HuH-7 (cell line): ENCODE results near the gene REXO4.
"Not testable (repeated sequence)": the region's sequence is repeated elsewhere in the genome, so short reads cannot be mapped to it uniquely, and the experiment has no call there.

ENCODE experiments used
- DNase-seq: peaks from one replicate; pipeline ENCODE4 v3.0.0; 2011; ENCODE audit warnings: low spot score

Gene REXO4

DNA sequence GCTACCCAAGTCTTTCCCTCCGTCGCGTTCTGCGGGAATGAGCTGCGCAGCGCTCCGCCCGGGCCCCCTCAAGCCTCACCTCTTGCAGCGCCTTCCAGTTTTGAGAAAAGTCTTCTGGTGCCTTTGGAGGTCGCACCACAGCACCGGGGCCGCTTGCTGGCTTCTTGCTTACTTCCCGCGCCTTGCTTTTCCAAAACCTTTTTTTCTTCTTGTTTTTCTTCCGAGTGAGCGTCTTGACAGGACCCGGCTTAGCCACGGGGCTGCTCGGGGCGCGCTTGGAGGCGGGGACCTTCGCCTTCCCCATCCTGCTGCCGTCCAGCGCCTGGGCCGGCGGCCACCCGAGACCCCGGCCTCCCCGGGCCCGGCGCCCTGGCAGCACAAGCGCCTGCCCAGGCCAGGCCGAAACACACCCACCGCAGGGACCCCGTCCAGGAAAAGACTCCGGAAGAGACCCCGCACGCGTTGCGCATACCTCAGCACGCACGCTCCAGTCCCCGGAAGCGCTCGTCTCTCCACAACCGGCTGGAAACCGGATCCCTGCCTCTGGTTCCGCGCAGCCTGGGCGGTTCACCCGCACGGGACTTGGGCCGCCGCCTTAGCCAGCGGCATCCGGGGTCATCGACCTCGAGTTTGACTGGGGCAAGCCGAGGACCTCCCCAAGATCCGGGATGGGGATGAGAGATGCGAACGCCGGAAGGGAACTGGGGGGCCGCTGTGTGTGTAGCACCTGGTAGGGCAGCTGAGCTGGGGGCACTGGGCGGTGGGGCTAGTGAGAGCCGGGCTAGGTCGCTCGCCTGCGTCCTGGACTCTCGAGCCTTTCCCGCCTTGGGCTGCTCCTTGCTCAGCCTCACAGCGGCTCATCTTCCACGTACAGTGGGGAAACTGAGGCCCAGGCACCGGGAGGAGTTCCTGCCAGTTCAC is at the start of gene REXO4:
Gene REXO4 (minus strand): TSS at position 470 of the 921 bp plus-strand sequence. CDS start 166 bp downstream, at position 304.
- DNase-seq, result peak; percentile 93

- no peak for DNase-seq
These were observed 49.3 kb upstream of the REXO4 start for GRCh38 chr9:133467101-133467500.

DNA sequence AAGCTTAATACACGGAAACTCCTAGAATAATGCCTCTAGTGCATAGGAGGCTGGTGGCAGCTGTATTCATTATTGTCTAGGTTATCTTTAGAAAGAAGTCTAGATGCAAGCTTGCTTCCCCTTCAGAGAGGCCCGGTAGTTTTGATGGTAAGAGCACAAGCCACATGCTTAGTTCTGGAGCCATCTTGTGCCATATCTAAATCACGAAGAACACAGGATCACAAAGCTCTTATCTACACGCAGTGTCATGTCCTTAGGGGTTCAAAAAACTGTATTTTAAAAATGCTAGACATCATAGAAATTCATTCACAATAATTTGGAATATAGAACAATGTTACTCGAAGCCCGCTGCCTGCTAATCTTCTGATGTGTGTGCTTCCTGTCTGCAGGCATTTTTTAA is 48.2 kb upstream of the REXO4 start:
- DNase-seq, result no peak

- no peak for DNase-seq
These were observed 46.8 kb upstream of the REXO4 start for GRCh38 chr9:133464638-133465037.

- DNase-seq, result no peak
These were observed 46.2 kb upstream of the REXO4 start for GRCh38 chr9:133463864-133464615.

- DNase-seq, result no peak
These were observed 45.5 kb upstream of the REXO4 start for GRCh38 chr9:133463234-133463863.

GRCh38 chr9:133461975-133462374 is 44.2 kb upstream of the REXO4 start:
- no peak for DNase-seq

- peak; percentile 95 for DNase-seq
These were observed 42.8 kb upstream of the REXO4 start for GRCh38 chr9:133460405-133461175.

DNA sequence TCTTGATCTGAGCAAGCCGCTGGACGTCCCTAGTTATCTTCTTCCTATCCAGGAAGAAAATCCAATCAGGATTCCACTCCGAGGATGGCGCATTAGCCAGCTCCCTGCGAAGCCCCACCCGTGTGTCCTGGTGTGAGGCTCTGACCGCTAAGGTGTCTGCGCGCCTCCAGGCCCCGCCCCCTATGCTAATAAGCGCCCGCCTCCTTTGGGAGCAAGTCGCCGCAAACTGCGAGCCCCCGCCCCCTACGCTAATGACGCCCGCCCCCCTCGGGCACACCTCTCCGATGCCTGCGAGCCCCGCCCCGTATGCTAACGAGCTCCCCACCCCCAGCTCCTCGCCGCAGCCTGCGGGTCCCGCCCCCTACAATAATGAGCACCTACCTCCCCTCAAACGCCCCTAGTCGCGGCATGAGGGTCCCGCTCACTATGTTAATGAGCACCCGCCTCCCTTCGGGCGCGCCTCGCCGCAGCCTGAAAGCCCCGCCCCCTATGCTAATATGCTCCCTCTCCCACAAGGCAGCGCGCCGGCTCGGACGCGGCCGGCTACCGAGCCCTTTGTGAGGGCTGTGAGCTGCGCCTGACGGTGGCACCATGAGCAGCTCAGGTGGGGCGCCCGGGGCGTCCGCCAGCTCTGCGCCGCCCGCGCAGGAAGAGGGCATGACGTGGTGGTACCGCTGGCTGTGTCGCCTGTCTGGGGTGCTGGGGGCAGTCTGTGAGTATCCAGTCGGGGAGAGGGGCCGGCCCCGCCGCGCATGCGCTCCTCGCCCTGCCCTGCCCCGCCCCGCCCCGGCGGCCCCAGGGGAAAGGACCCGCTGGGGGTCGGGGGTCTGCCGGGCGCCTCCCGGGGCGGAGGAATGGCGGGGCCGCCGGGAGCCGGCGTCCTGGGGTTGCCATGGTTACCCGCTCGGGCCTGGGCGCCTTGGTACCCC is 41.9 kb upstream of the REXO4 start, which contains the start of gene CACFD1:
Gene CACFD1 (plus strand): TSS at position 503 of the 929 bp plus-strand sequence. CDS start 89 bp downstream, at position 592.
- DNase-seq, result peak; percentile 99

- DNase-seq, result no peak
These were observed 41.0 kb upstream of the REXO4 start for GRCh38 chr9:133458643-133459312.

GRCh38 chr9:133457748-133458147 is 39.9 kb upstream of the REXO4 start:
- no peak for DNase-seq

DNA sequence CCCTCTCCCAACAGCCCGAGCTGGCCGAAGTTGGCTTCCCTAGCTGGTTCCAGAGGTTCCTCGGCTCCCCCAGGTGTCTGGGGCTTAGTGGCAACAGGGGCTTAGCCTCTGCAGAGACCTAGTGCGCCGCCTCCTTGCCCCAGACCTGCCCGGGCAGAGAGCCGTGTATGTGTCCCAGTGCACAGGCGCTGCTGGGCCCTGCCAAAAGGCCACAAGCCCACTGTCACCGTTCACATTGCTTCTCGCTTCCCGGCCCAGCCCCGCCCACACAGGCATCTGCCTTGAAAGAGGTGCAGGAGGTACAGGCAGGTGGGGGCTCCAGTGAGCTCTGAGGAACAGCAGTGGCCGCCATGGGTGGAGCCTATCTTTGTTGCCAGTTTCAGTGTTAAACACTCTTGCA is 39.4 kb upstream of the REXO4 start:
- no peak for DNase-seq

DNA sequence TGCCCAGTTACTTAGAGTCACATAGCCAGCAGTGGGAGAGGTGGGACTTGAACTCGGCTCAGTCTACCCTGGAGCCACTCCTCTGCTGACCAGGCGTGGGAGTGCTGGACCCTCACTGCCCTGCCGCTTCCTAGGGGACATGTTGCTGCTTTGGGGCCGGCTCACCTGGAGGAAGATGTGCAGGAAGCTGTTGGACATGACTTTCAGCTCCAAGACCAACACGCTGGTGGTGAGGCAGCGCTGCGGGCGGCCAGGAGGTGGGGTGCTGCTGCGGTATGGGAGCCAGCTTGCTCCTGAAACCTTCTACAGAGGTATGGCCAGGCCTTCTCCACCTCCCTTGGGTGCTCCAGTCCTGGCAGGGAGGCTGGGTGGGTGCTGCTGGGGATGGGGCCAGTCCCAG is 38.6 kb upstream of the REXO4 start:
- no peak for DNase-seq

- DNase-seq, result no peak
These were observed 38.1 kb upstream of the REXO4 start for GRCh38 chr9:133455936-133456335.

DNA sequence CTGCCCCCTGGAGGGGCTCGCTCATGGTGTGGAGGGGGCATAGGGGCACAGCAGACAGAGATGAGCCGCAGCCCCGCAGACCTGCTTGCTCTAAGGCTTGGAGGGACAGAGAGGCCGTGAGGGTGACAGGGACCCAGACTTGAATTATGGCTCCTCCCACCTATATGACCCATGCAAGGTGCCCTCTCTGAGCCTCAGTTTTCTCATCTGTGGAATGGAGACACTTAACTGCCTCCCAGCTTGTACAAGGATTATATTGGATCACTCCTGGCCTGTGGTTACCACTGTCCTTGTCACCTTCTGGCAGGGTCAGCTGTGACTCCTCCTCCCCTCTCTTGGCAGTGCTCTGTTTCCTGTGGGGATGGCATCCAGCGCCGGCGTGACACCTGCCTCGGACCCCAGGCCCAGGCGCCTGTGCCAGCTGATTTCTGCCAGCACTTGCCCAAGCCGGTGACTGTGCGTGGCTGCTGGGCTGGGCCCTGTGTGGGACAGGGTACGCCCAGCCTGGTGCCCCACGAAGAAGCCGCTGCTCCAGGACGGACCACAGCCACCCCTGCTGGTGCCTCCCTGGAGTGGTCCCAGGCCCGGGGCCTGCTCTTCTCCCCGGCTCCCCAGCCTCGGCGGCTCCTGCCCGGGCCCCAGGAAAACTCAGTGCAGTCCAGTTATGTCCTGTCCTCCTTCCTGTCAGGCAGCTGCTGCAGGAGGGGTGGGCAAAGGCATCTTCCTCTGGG is 37.3 kb upstream of the REXO4 start:
- no peak for DNase-seq

DNA sequence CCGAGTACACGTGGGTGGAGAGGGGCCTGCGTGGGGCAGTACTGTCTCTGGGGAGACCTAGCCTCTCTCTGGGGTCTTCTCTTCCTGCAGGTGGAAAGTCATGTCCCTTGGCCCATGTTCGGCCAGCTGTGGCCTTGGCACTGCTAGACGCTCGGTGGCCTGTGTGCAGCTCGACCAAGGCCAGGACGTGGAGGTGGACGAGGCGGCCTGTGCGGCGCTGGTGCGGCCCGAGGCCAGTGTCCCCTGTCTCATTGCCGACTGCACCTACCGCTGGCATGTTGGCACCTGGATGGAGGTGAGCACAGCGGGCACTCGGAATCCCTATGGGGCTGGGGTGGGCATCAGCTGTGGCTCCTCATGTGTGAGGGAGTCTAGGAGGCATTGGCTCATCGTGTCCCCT is 36.5 kb upstream of the REXO4 start:
- no peak for DNase-seq

- DNase-seq, result no peak
These were observed 35.8 kb upstream of the REXO4 start for GRCh38 chr9:133453651-133454050.

- no peak for DNase-seq
These were observed 34.8 kb upstream of the REXO4 start for GRCh38 chr9:133452562-133452961.

- DNase-seq, result not testable (repeated sequence)
These were observed 34.1 kb upstream of the REXO4 start for GRCh38 chr9:133451865-133452264.
